ENCODE measurements around the gene COL5A1.
"Not testable (repeated sequence)": the region's sequence is repeated elsewhere in the genome, so short reads cannot be mapped to it uniquely, and the experiment has no call there.

The COL5A1 gene

DNA sequence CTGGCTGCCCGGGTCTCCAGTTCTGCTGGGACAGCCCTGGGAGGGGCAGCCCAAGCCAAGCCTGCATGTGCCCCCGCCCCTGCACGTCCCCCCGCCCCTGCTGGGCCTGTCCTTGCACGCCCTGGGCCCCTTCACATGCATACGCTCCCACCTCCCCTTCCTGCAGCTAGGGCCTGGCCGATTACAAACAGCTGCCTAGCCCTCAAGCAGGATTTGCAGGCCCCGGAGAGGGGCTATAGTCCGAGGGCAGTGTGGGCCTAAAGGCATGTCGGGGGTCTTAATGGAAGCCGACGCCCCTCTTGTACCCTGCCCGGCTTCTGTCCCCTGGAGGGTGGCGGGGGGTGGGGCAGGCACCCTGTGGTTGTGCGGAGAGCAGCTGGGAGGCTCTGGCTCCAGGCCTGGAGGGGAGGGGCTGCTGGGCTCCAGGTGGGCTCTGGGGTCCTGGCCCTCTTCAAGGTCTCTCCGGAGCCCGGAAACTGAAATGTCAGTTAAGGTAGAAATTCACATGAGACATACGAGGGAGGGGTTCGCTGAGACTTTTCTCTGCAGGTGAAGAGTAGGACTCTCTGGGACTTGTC lies 16.9 kb downstream of the COL5A1 start:
- DNase-seq: no peak

DNA sequence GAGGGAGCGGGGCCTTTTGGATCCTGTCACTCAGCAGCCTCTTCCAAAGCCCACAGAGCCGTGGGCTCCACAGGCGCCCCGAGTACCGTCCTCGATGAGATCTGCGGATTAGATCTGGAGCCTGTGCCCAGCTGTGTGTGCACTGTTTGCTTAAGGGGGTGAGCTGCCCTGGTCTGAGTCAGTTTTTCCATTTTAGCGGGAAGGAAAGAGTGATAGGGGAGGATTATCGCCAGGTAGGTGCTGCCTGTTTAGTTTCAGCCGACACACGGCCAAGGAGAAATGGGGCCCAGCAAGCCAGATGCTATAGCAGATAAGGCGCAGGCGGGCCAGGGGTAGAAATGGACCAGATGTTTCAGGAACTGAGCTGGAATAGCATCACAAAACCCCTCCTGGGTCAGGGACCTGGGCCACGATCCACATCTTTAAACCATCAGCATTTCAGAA lies 18.1 kb downstream of the COL5A1 start:
- DNase-seq: no peak

DNA sequence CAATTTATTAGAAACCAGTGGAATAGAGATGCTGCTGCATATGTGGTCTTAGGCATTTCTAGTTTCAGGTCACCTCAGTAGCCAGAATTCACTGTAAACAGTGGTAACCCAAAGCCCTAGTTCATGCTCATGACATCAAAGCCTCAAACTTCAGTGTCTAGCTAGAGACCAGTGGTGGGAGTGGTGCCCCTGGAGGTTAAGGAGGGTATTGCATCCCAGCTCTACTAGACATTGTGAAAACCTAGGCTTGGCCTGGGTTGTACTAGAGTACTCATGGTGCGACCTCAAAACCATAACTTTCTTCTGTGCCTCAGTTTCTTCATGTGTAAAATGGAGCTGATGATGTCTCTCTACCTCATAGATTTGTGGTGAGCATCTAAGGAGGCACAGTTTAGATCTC lies 18.8 kb downstream of the COL5A1 start:
- no peak for DNase-seq

GRCh38 chr9:134661299-134661698 lies 19.7 kb downstream of the COL5A1 start:
- no peak for DNase-seq

- peak; percentile 55 for DNase-seq
Measured at GRCh38 chr9:134661791-134662142, 20.2 kb downstream of the COL5A1 start.

- DNase-seq: peak; percentile 64
Measured at GRCh38 chr9:134662143-134662876, 20.7 kb downstream of the COL5A1 start.

GRCh38 chr9:134663084-134663483 lies 21.5 kb downstream of the COL5A1 start:
- no peak for DNase-seq

GRCh38 chr9:134663753-134664415 lies 22.3 kb downstream of the COL5A1 start:
- DNase-seq: no peak

GRCh38 chr9:134664446-134664845 lies 22.8 kb downstream of the COL5A1 start:
- no peak for DNase-seq

DNA sequence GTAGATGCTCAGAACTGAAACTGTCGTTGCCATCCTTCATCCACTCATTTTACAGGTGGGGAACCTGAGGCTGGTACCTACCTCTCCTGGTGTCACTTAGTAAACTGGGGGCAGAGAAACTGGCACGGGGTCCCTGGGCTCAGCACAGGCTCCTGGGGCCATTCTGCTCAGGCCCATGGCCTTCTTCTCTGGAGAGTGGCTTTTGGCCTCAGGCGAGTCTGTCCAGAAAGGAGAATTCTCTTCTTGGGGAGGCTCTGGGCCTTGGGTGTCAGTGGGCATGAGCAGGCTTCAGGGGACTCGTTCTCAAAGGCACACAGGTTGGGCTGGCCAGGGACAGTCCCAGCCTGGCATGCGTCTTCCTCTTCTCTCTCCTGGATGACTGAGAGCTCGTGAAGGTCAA lies 24.6 kb downstream of the COL5A1 start:
- DNase-seq: no peak

DNA sequence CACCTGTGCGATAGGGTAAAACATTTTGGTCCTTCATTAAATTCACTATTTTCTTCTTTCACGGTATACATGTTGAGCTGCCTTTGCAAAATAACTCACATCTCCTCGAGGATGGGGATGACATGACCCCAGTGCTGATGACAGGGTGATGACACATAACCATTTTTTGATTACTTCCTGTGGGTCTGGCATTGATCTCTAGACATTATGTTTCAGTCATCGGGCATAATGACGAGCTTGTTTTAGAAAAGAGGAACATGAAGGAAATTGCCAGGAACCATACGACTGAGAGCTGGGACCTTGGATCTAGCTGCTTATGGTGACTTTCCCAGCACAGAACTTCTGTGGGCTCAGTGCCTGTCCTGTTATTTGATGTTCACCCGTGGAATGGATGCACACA lies 25.2 kb downstream of the COL5A1 start:
- peak; percentile 11 for DNase-seq

GRCh38 chr9:134668977-134669376 lies 27.4 kb downstream of the COL5A1 start:
- not testable (repeated sequence) for DNase-seq

DNA sequence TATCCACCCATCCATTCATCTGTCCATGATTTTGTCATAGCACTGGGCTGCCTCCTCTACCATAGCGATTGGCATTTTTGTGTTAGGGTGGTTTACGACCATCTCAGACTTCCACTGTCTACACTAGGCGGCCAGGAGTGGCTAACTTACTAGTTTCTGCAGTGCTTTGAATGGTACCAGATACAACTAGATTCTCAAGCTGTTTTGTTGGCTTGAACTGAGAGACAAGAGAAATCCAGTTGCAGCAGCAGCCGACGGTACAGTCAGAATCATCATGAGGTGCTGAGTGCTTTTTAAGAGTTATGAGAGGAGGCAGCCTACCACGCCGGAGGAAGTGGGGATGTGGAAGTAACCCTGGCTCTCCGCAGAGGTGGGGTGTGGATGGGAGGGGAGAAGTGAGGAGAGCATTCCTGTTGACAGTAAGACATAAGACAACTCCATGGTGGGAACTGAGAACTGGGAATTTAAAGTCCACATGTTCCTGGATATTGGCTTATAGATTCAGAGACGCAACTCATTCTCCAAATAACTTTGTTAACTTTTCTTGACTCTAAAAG lies 27.9 kb downstream of the COL5A1 start:
- no peak for DNase-seq

DNA sequence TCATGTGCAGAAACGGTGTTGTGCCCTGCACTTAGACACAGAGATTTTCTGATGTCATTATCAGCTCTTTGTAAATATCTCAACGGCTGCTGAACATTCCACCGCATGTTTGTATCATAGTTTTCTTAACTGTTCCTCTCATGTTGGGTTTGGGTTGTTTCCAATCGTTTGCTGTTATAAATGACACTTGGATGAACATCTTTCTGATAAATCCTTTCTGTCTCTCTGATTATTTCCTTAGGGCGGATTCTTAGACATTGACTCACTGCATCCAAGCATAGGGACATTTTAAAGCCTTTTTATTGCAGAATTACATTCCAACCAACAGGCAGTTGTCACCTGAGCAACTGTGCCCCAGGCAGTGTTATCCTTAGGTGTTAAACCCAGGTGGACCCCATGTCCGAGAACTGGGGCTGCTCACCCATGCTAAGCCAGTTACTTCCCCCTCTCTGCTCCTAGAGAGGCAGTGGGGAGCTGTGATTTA lies 28.5 kb downstream of the COL5A1 start:
- peak; percentile 17 for DNase-seq

GRCh38 chr9:134670851-134671281 lies 29.3 kb downstream of the COL5A1 start:
- no peak for DNase-seq

DNA sequence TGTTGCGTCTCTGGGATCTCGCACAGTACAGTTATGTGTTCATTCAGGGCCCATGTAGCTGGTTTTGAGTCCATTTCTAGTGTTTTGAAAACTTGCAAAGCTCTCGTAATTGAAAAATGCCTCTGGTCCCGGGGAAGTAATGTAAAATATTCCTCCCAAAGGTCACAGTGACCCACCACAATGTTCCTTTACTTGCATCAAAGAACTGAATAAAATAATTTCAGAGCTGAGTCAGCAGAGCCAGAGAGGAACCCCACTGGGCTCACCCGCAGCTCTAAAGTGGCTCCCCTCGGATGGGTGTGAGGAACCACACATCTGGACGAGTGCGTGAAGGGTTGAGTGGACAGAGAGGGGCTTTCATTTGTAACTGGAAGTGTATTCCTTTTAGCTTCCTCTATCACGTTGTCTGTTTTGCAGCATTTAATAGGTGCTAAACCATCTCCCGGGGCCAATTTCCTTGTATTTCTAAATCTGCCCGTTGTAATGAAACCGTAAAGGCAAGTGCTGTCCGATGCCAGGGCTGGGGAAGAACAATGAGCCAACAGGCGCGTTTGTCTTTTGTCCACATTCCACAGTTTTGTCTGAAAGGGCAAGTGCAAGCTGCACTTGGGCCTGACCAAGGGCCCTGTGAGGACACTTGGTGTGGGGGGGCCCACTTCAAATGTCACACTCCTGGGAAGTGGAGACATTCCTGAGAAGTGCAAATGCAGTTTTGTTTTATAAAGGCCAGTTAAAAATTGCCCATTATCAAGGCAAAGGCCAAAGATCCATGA lies 29.9 kb downstream of the COL5A1 start:
- no peak for DNase-seq

- no peak for DNase-seq
Measured at GRCh38 chr9:134676361-134676760, 34.8 kb downstream of the COL5A1 start.

GRCh38 chr9:134676886-134677285 lies 35.3 kb downstream of the COL5A1 start:
- DNase-seq: no peak

- DNase-seq: no peak
Measured at GRCh38 chr9:134677743-134678142, 36.1 kb downstream of the COL5A1 start.

DNA sequence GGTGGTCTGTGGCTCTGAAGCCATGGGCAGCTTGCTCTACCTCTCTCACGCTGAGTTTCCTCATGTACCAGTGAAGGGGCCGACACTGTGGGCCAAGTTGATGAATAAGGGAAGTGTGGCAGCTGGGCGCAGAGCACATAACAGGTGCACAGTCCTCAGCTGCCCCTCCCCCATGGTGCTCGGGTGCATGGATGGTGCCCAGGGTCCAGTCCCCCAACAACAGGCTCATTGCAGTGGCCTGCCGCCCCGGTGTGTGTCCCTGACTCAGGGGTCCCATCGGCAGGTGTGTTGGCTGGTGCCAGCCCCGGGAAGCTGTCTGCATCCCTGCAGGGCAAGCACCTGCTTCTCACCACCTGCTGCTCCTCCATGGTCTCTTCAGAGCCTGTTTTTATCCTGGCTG lies 36.6 kb downstream of the COL5A1 start:
- no peak for DNase-seq

- DNase-seq: no peak
Measured at GRCh38 chr9:134678666-134679443, 37.3 kb downstream of the COL5A1 start.
